ENCODE data around the gene BRD8. TPM values are rescaled to one million over a fixed set of nuclear protein-coding genes. Genes with fewer than 3 reads are reported as not detected.

BRD8 gene
- total and polyA plus RNA-seq, 2 experiments from 2014 or later, result 39.2 to 50.7 TPM

DNA sequence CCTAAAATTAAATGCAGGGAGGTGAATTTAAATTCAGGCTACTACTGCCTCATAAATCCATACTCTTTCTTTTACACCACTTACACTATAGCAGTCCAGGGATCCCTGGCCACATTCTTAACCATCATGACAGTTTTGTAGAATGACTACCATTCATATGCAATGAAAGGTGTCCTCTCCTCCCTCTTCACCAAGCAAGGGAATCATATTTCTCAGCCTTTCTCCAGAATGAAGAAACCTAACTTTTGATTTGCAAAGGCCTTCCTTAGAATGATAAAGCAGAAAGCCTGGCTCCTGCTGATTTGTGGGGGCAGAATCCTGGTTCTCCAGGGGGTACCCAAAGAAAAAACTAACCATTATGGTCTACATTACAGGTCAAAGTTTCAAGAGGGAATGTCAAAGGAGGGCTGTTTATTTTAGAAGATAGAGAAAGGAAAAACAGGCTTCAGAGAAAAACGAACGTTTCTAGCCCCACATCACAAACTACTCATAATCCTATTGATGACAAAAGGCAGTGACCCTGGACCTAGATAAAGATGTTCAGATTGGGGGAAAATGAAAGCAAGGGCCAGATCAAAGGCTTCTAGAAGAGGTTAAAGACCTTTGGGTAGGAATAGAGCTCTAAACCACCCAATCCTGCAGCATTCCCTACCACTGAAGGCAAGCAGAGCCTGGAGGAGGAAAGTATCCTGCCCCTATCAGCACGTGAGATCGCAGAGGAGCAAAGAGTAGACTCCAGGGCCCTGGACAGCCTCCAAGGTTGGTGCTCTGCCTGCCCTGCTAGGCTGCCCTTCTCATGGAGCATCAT, 83.1 kb downstream of the BRD8 start:
- Histone ChIP-seq H3K9me3 (ENCODE audit: low read depth) (no peaks in the 10 kb centered on the region), H3K4me3 (no peak overlapping the region), H2AFZ (no peak overlapping the region), H3K4me2 (no peak overlapping the region), H3K4me1 (ENCODE audit: insufficient read depth) (no peaks in the 10 kb centered on the region), H3K36me3 (replicated peaks; ENCODE audit: insufficient read depth, low read depth) (no peaks in the 10 kb centered on the region), H4K20me1 (ENCODE audit: insufficient read depth, poor library complexity, severe bottlenecking) (no peaks in the 10 kb centered on the region), H3K79me2 (no peaks in the 10 kb centered on the region), H3K27me3 (peaks cover 4% of the 10 kb centered on the region), H3K27ac (no peak overlapping the region), H3K9me2 (replicated peaks; ENCODE audit: insufficient read depth) (no peaks in the 10 kb centered on the region)
- TF ChIP-seq, protein P1, sequence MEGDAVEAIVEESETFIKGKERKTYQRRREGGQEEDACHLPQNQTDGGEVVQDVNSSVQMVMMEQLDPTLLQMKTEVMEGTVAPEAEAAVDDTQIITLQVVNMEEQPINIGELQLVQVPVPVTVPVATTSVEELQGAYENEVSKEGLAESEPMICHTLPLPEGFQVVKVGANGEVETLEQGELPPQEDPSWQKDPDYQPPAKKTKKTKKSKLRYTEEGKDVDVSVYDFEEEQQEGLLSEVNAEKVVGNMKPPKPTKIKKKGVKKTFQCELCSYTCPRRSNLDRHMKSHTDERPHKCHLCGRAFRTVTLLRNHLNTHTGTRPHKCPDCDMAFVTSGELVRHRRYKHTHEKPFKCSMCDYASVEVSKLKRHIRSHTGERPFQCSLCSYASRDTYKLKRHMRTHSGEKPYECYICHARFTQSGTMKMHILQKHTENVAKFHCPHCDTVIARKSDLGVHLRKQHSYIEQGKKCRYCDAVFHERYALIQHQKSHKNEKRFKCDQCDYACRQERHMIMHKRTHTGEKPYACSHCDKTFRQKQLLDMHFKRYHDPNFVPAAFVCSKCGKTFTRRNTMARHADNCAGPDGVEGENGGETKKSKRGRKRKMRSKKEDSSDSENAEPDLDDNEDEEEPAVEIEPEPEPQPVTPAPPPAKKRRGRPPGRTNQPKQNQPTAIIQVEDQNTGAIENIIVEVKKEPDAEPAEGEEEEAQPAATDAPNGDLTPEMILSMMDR (IDR thresholded peaks at IDR 0.05; ENCODE audit: poor library complexity), result no peak
- no peak for TF ChIP-seq EZH2phosphoT487 (IDR thresholded peaks at IDR 0.05; ENCODE audit: low read depth, severe bottlenecking, unreplicated experiment)
- no peak for TF ChIP-seq EZH2 (IDR thresholded peaks at IDR 0.05; ENCODE audit: borderline replicate concordance)
- DNase-seq (ENCODE audit: low spot score), result no peak
- 12% methylated on average over 4 of the region's 4 CpGs for WGBS (ENCODE audit: low lambda C conversion rate, missing lambda C conversion rate)

DNA sequence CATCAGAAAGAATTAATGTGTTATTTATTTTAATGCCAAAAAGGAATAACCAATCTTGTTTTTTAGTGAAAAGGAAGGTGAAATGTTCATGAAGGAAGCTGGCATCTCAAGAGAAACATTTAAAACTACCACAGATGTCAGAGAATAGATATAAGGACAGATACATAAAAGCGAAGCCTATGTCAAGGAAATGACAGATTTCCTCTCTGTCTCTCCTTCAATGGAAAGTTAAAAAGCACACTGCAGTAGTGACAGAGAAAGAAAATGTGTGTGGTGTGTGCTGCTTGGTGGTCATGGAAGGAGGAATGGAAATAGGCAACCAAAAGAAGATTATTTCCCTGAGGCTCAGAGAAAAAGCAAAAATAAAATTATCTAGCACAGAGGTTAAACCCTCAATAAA, 85.4 kb downstream of the BRD8 start:
- Histone ChIP-seq H3K27me3 (peaks cover 4% of the 10 kb centered on the region), H4K20me1 (ENCODE audit: insufficient read depth, poor library complexity, severe bottlenecking) (no peaks in the 10 kb centered on the region), H3K36me3 (replicated peaks; ENCODE audit: insufficient read depth, low read depth) (no peaks in the 10 kb centered on the region), H3K4me2 (no peak overlapping the region), H3K4me3 (no peak overlapping the region), H3K9me2 (replicated peaks; ENCODE audit: insufficient read depth) (no peaks in the 10 kb centered on the region), H3K27ac (no peak overlapping the region), H3K79me2 (no peaks in the 10 kb centered on the region), H2AFZ (no peak overlapping the region), H3K4me1 (ENCODE audit: insufficient read depth) (no peaks in the 10 kb centered on the region), H3K9me3 (ENCODE audit: low read depth) (no peaks in the 10 kb centered on the region)
- 97% methylated on average over 1 of the region's 1 CpG for WGBS (ENCODE audit: low lambda C conversion rate, missing lambda C conversion rate)
- TF ChIP-seq, protein P1 (IDR thresholded peaks at IDR 0.05; ENCODE audit: poor library complexity), result no peak
- no peak for TF ChIP-seq EZH2phosphoT487 (IDR thresholded peaks at IDR 0.05; ENCODE audit: low read depth, severe bottlenecking, unreplicated experiment)
- TF ChIP-seq EZH2 (IDR thresholded peaks at IDR 0.05; ENCODE audit: borderline replicate concordance), result no peak
- no peak for DNase-seq (ENCODE audit: low spot score)

DNA sequence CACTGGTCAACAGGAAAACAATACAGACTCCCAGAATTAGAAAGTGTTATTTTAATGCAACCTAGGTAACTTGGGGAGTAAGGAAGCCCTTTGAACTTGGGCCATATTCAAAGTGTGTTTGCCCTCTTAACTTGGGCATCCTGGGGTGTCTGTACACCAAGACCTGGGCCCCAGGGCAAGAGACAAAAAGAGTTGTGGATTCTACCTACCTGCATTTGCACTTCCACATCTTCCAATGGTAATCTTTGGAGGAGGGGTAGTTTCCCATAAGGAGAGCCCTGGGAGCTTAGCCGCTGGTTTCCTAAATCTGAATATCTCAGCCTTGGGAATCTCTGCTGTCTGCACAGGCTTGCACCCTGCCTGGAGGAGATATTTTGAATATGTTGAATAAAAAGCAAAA, 86.1 kb downstream of the BRD8 start:
- H3K27ac ChIP-seq, result no peak overlapping the region
- no peak overlapping the region for H2AFZ ChIP-seq
- H3K27me3 ChIP-seq, result peaks cover 4% of the 10 kb centered on the region
- no peak overlapping the region for H3K4me3 ChIP-seq
- DNase-seq (ENCODE audit: low spot score), result no peak
- H3K4me2 ChIP-seq, result no peak overlapping the region
- H3K79me2 ChIP-seq, result no peaks in the 10 kb centered on the region
- no peaks in the 10 kb centered on the region for H3K9me3 ChIP-seq (ENCODE audit: low read depth)
- WGBS (ENCODE audit: low lambda C conversion rate, missing lambda C conversion rate), result 45% methylated on average over 1 of the region's 1 CpG
- H4K20me1 ChIP-seq (ENCODE audit: insufficient read depth, poor library complexity, severe bottlenecking), result no peaks in the 10 kb centered on the region
- no peaks in the 10 kb centered on the region for H3K36me3 ChIP-seq (replicated peaks; ENCODE audit: insufficient read depth, low read depth)
- no peaks in the 10 kb centered on the region for H3K9me2 ChIP-seq (replicated peaks; ENCODE audit: insufficient read depth)
- no peaks in the 10 kb centered on the region for H3K4me1 ChIP-seq (ENCODE audit: insufficient read depth)
- TF ChIP-seq, protein P1 (IDR thresholded peaks at IDR 0.05; ENCODE audit: poor library complexity), result no peak
- TF ChIP-seq EZH2 (IDR thresholded peaks at IDR 0.05; ENCODE audit: borderline replicate concordance) (no peak), EZH2phosphoT487 (IDR thresholded peaks at IDR 0.05; ENCODE audit: low read depth, severe bottlenecking, unreplicated experiment) (no peak)
